GM12873 (cell line): Measurements from ENCODE around the gene CAMKMT.

Experiments
- CTCF ChIP-seq: IDR thresholded peaks from 2 replicates; pipeline ENCODE4 v1.5.1; 2012; ENCODE audit warnings: low read depth, mild to moderate bottlenecking, moderate library complexity, low read length, control low read depth; ENCODE audit not compliant: insufficient read depth; ENCODE audit errors: missing control alignments

The CAMKMT gene

GRCh38 chr2:44628297-44628696 lies 266.6 kb downstream of the CAMKMT start:
- no peak for TF ChIP-seq CTCF

GRCh38 chr2:44632931-44633689 lies 271.4 kb downstream of the CAMKMT start:
- no peak for TF ChIP-seq CTCF

GRCh38 chr2:44635725-44636124 lies 274.0 kb downstream of the CAMKMT start:
- TF ChIP-seq CTCF: no peak

- TF ChIP-seq CTCF: no peak
Measured at GRCh38 chr2:44638649-44639048, 276.9 kb downstream of the CAMKMT start.

- TF ChIP-seq CTCF: no peak
Measured at GRCh38 chr2:44639399-44639798, 277.7 kb downstream of the CAMKMT start.

GRCh38 chr2:44642123-44642857 lies 280.5 kb downstream of the CAMKMT start:
- TF ChIP-seq CTCF: no peak

- no peak for TF ChIP-seq CTCF
Measured at GRCh38 chr2:44645937-44646336, 284.2 kb downstream of the CAMKMT start.
